Measurements from ENCODE around the gene DPH7.
"Not testable (repeated sequence)": the region's sequence is repeated elsewhere in the genome, so short reads cannot be mapped to it uniquely, and the experiment has no call there.

Gene DPH7

GRCh38 chr9:137574192-137574591, 4.5 kb downstream of the DPH7 start:
- H3K36me3 ChIP-seq (ENCODE audit: insufficient read depth, low read length) = peaks cover 39% of the 10 kb centered on the region
- H3K9me3 ChIP-seq (ENCODE audit: low read length) = no peaks in the 10 kb centered on the region
- H3K27ac ChIP-seq (ENCODE audit: low read depth, low read length) = no peak overlapping the region
- H3K27me3 ChIP-seq (ENCODE audit: control insufficient read depth in 1 of 2, insufficient read depth in 2 of 2, low read length in 2 of 2) = no peaks in the 10 kb centered on the region
- no peak overlapping the region for H3K9ac ChIP-seq (ENCODE audit: low read length)
- no peak overlapping the region for H3K4me3 ChIP-seq (ENCODE audit: low read depth in 1 of 2, low read length in 2 of 2)
- H3K4me1 ChIP-seq (ENCODE audit: insufficient read depth, low read length) = peaks cover 21% of the 10 kb centered on the region

- no peaks in the 10 kb centered on the region for H3K27me3 ChIP-seq (ENCODE audit: control insufficient read depth in 1 of 2, insufficient read depth in 2 of 2, low read length in 2 of 2)
- no peaks in the 10 kb centered on the region for H3K9me3 ChIP-seq (ENCODE audit: low read length)
- H3K9ac ChIP-seq (ENCODE audit: low read length) = no peak overlapping the region
- H3K27ac ChIP-seq (ENCODE audit: low read depth, low read length) = no peak overlapping the region
- no peak overlapping the region for H3K4me3 ChIP-seq (ENCODE audit: low read depth in 1 of 2, low read length in 2 of 2)
- peaks cover under 1% of the 10 kb centered on the region for H3K4me1 ChIP-seq (ENCODE audit: insufficient read depth, low read length)
- H3K36me3 ChIP-seq (ENCODE audit: insufficient read depth, low read length) = peaks cover 38% of the 10 kb centered on the region
Measured at GRCh38 chr9:137570566-137570965, 8.2 kb downstream of the DPH7 start.

DNA sequence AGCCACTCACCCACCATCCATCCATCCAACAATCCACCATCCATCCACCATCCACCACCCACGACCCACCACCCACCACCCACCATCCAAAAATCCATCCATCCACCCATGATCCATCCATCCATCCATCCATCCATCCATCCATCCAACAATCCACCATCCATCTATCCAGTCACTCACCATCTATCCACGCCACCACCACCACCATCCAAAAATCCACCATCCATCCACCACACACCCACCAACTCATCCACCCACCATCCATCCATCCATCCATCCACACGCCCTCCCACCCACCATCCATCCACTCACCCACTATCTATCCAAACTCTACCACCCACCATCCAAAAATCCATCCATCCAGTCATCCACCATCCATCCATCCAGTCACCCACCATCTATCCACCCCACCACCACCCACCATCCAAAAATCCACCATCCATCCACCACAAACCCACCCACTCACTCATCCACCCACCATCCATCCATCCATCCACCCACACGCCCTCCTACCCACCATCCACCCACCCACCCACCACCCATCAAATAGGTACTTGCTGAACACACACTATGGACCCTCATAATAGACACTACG, 9.0 kb downstream of the DPH7 start:
- H3K27me3 ChIP-seq (ENCODE audit: control insufficient read depth in 1 of 2, insufficient read depth in 2 of 2, low read length in 2 of 2) = no peaks in the 10 kb centered on the region
- no peak overlapping the region for H3K4me3 ChIP-seq (ENCODE audit: low read depth in 1 of 2, low read length in 2 of 2)
- H3K4me1 ChIP-seq (ENCODE audit: insufficient read depth, low read length) = no peaks in the 10 kb centered on the region
- H3K27ac ChIP-seq (ENCODE audit: low read depth, low read length) = no peak overlapping the region
- no peak overlapping the region for H3K9ac ChIP-seq (ENCODE audit: low read length)
- no peaks in the 10 kb centered on the region for H3K9me3 ChIP-seq (ENCODE audit: low read length)
- H3K36me3 ChIP-seq (ENCODE audit: insufficient read depth, low read length) = peaks cover 32% of the 10 kb centered on the region

DNA sequence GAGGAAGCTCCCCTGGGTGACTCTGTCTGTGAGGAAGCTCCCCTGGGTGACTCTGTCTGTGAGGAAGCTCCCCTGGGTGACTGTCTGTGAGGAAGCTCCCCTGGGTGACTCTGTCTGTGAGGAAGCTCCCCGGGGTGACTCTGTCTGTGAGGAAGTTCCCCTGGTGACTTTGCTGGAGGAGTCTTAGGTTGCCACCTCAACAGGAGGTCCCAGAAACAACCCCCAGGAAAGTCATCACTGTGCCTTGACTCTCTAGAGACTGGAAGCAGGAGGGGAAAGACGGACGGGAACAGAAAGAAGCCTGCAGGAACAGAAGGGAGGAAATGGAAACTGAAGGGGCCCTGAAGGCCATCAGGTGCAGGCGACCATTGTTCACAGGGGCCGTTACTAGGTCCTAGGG, 10.3 kb downstream of the DPH7 start:
- peaks cover 37% of the 10 kb centered on the region for H3K36me3 ChIP-seq (ENCODE audit: insufficient read depth, low read length)
- not testable (repeated sequence) for H3K4me1 ChIP-seq (ENCODE audit: insufficient read depth, low read length); H3K27me3 ChIP-seq (ENCODE audit: control insufficient read depth in 1 of 2, insufficient read depth in 2 of 2, low read length in 2 of 2); H3K9ac ChIP-seq (ENCODE audit: low read length); H3K4me3 ChIP-seq (ENCODE audit: low read depth in 1 of 2, low read length in 2 of 2); H3K27ac ChIP-seq (ENCODE audit: low read depth, low read length); H3K9me3 ChIP-seq (ENCODE audit: low read length)

- no peaks in the 10 kb centered on the region for H3K27me3 ChIP-seq (ENCODE audit: control insufficient read depth in 1 of 2, insufficient read depth in 2 of 2, low read length in 2 of 2)
- no peak overlapping the region for H3K4me3 ChIP-seq (ENCODE audit: low read depth in 1 of 2, low read length in 2 of 2)
- H3K9me3 ChIP-seq (ENCODE audit: low read length) = no peaks in the 10 kb centered on the region
- H3K9ac ChIP-seq (ENCODE audit: low read length) = no peak overlapping the region
- peaks cover 43% of the 10 kb centered on the region for H3K36me3 ChIP-seq (ENCODE audit: insufficient read depth, low read length)
- H3K27ac ChIP-seq (ENCODE audit: low read depth, low read length) = no peak overlapping the region
- H3K4me1 ChIP-seq (ENCODE audit: insufficient read depth, low read length) = no peaks in the 10 kb centered on the region
Measured at GRCh38 chr9:137564817-137565411, 13.8 kb downstream of the DPH7 start.

GRCh38 chr9:137564134-137564533, 14.6 kb downstream of the DPH7 start:
- Histone ChIP-seq H3K36me3 (ENCODE audit: insufficient read depth, low read length) (peaks cover 43% of the 10 kb centered on the region), H3K9me3 (ENCODE audit: low read length) (no peaks in the 10 kb centered on the region), H3K4me3 (ENCODE audit: low read depth in 1 of 2, low read length in 2 of 2) (no peak overlapping the region), H3K27ac (ENCODE audit: low read depth, low read length) (no peak overlapping the region), H3K9ac (ENCODE audit: low read length) (no peak overlapping the region), H3K27me3 (ENCODE audit: control insufficient read depth in 1 of 2, insufficient read depth in 2 of 2, low read length in 2 of 2) (no peaks in the 10 kb centered on the region), H3K4me1 (ENCODE audit: insufficient read depth, low read length) (no peaks in the 10 kb centered on the region)

DNA sequence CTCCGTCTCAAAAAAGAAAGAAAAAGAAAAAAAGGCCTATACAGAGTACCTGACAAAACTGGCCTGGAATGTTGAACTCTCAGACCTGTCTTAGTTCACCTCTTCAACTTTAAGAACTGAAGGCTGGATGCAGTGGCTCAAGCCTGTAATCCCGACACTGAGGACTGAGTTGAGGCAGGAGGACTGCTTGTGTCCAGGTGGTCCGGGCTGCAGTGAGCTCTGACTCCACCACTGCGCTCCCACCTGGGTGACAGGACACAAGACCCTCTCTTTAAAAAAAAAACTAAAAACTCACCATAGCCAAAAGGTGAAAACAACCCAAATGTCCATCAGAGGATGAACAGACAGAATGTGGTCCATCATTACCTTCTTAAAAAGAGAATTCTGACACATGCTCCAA, 20.6 kb downstream of the DPH7 start:
- H3K9me3 ChIP-seq (ENCODE audit: low read length) = no peaks in the 10 kb centered on the region
- H3K36me3 ChIP-seq (ENCODE audit: insufficient read depth, low read length) = peaks cover 48% of the 10 kb centered on the region
- H3K4me1 ChIP-seq (ENCODE audit: insufficient read depth, low read length) = peaks cover 5% of the 10 kb centered on the region
- no peak overlapping the region for H3K9ac ChIP-seq (ENCODE audit: low read length)
- H3K4me3 ChIP-seq (ENCODE audit: low read depth in 1 of 2, low read length in 2 of 2) = no peak overlapping the region
- H3K27ac ChIP-seq (ENCODE audit: low read depth, low read length) = no peak overlapping the region
- H3K27me3 ChIP-seq (ENCODE audit: control insufficient read depth in 1 of 2, insufficient read depth in 2 of 2, low read length in 2 of 2) = no peaks in the 10 kb centered on the region

GRCh38 chr9:137556069-137556838, 22.5 kb downstream of the DPH7 start:
- no peaks in the 10 kb centered on the region for H3K27me3 ChIP-seq (ENCODE audit: control insufficient read depth in 1 of 2, insufficient read depth in 2 of 2, low read length in 2 of 2)
- peaks cover 31% of the 10 kb centered on the region for H3K36me3 ChIP-seq (ENCODE audit: insufficient read depth, low read length)
- H3K9me3 ChIP-seq (ENCODE audit: low read length) = no peaks in the 10 kb centered on the region
- H3K9ac ChIP-seq (ENCODE audit: low read length) = no peak overlapping the region
- H3K4me3 ChIP-seq (ENCODE audit: low read depth in 1 of 2, low read length in 2 of 2) = no peak overlapping the region
- peaks cover 5% of the 10 kb centered on the region for H3K4me1 ChIP-seq (ENCODE audit: insufficient read depth, low read length)
- no peak overlapping the region for H3K27ac ChIP-seq (ENCODE audit: low read depth, low read length)

- Histone ChIP-seq H3K4me1 (ENCODE audit: insufficient read depth, low read length) (peaks cover 6% of the 10 kb centered on the region), H3K9me3 (ENCODE audit: low read length) (no peaks in the 10 kb centered on the region), H3K9ac (ENCODE audit: low read length) (no peak overlapping the region), H3K4me3 (ENCODE audit: low read depth in 1 of 2, low read length in 2 of 2) (no peak overlapping the region), H3K36me3 (ENCODE audit: insufficient read depth, low read length) (peaks cover 28% of the 10 kb centered on the region), H3K27ac (ENCODE audit: low read depth, low read length) (no peak overlapping the region), H3K27me3 (ENCODE audit: control insufficient read depth in 1 of 2, insufficient read depth in 2 of 2, low read length in 2 of 2) (no peaks in the 10 kb centered on the region)
Measured at GRCh38 chr9:137555179-137555578, 23.5 kb downstream of the DPH7 start.

GRCh38 chr9:137554349-137554748, 24.4 kb downstream of the DPH7 start:
- Histone ChIP-seq H3K36me3 (ENCODE audit: insufficient read depth, low read length) (peaks cover 28% of the 10 kb centered on the region), H3K9me3 (ENCODE audit: low read length) (no peaks in the 10 kb centered on the region), H3K4me1 (ENCODE audit: insufficient read depth, low read length) (peaks cover 12% of the 10 kb centered on the region)

DNA sequence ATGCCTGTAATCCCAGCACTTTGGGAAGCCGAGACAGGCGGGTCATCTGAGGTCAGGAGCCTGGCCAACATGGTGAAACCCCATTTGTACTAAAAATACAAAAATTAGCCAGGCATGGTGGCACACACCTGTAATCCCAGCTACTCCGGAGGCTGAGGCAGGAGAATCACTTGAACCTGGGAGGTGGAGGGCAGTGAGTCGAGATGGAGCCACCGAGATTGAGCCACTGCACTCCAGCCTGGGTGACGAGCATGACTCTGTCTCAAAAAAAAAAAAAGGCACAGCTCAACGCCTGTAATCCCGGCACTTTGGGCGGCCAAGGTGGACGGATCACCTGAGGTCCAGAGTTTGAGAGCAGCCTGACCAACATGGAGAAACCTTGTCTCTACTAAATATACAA, 25.1 kb downstream of the DPH7 start:
- not testable (repeated sequence) for H3K9me3 ChIP-seq (ENCODE audit: low read length); H3K27me3 ChIP-seq (ENCODE audit: control insufficient read depth in 1 of 2, insufficient read depth in 2 of 2, low read length in 2 of 2); H3K27ac ChIP-seq (ENCODE audit: low read depth, low read length); H3K4me3 ChIP-seq (ENCODE audit: low read depth in 1 of 2, low read length in 2 of 2); H3K9ac ChIP-seq (ENCODE audit: low read length)
- peaks cover 28% of the 10 kb centered on the region for H3K36me3 ChIP-seq (ENCODE audit: insufficient read depth, low read length)
- H3K4me1 ChIP-seq (ENCODE audit: insufficient read depth, low read length) = peaks cover 12% of the 10 kb centered on the region

More at GRCh38 chr9:137554349-137554748, 24.4 kb downstream of the DPH7 start:
- Histone ChIP-seq H3K9ac (ENCODE audit: low read length) (no peak overlapping the region), H3K27me3 (ENCODE audit: control insufficient read depth in 1 of 2, insufficient read depth in 2 of 2, low read length in 2 of 2) (no peaks in the 10 kb centered on the region), H3K4me3 (ENCODE audit: low read depth in 1 of 2, low read length in 2 of 2) (no peak overlapping the region), H3K27ac (ENCODE audit: low read depth, low read length) (no peak overlapping the region)
